ENCODE results near the gene NCOA4.
"Not testable (repeated sequence)": the region's sequence is repeated elsewhere in the genome, so short reads cannot be mapped to it uniquely, and the experiment has no call there.

The NCOA4 gene

GRCh38 chr10:45978554-45978953 lies 51.9 kb downstream of the NCOA4 start:
- DNase-seq = not testable (repeated sequence)

GRCh38 chr10:45974041-45974440 lies 56.4 kb downstream of the NCOA4 start:
- not testable (repeated sequence) for DNase-seq

- not testable (repeated sequence) for DNase-seq
Observed at GRCh38 chr10:45972813-45973169, 57.6 kb downstream of the NCOA4 start.

GRCh38 chr10:45972106-45972812 lies 58.2 kb downstream of the NCOA4 start, which contains the start of gene TIMM23:
TIMM23 (plus strand) TSS chr10:45972489; CDS start chr10:45972625, 136 bp downstream.
- peak; percentile 91 for DNase-seq

- DNase-seq = not testable (repeated sequence)
Observed at GRCh38 chr10:45971742-45972105, 58.7 kb downstream of the NCOA4 start.

GRCh38 chr10:45971019-45971418 lies 59.4 kb downstream of the NCOA4 start:
- not testable (repeated sequence) for DNase-seq

GRCh38 chr10:45962686-45963452 lies 67.6 kb downstream of the NCOA4 start:
- DNase-seq = not testable (repeated sequence)

GRCh38 chr10:45957928-45958327 lies 72.5 kb downstream of the NCOA4 start:
- DNase-seq = not testable (repeated sequence)

- DNase-seq = not testable (repeated sequence)
Observed at GRCh38 chr10:45956634-45957033, 73.8 kb downstream of the NCOA4 start.

Data from activated CD4-positive, alpha-beta T cell treated with anti-CD3 and anti-CD28 coated beads, Interleukin-2, amount 50 U/mL, for 16 hours (primary cell).